ENCODE measurements around the gene ZPBP2.
"Not testable (repeated sequence)": the region's sequence is repeated elsewhere in the genome, so short reads cannot be mapped to it uniquely, and the experiment has no call there.

The ZPBP2 gene

GRCh38 chr17:39855911-39856649 lies 11.9 kb upstream of the ZPBP2 start:
- DNase-seq = not testable (repeated sequence)

DNA sequence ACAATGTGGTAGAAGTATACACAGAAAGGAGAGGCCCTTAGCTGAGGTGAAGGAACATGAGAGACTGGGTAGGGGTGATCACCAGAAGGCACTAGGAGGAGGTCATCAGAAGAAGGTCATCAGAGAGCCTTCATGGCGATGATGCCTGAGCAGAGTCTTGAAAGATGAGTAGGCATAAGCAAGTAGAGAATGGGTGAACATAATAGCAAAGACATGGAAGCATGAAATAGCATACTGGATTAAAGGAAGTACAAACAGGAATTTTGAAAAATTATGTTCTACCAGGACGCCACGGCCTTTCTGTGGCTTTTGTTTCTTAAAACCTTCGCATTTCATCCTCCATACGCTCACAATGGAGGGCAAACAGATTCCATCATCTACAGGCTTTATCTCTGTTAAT lies 6.8 kb upstream of the ZPBP2 start:
- DNase-seq = peak; percentile 34

DNA sequence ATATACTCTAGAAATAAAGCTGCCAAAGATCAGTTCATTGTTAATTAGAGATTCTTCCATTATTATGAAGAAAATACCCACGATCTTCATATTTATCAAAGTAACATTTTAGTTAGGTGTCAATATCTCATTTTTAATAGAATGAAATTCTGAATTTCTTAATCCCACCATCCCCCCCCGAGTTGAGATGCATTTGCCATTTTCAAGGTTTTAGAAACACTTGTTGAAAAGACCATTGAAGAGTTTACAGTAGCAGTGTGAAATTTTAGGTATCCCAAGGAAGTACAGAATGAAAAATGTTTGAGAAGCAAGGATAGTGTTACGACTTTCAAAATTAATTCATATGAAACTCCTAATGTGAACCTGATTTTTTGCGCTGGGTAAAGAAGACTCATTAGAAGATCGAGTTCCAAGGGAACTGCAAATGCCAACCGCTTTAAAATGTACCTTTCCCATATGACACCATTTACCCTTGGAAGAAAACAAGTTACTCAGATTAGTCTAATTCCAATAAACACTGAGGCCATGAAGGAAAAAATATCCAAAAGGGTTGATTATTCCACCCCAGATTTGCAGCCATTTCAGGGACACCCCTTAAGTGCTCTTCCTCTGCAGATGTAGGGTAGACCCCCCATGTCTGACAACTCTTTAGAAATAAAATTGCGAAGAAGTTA lies 4.6 kb upstream of the ZPBP2 start:
- DNase-seq = peak; percentile 62

DNA sequence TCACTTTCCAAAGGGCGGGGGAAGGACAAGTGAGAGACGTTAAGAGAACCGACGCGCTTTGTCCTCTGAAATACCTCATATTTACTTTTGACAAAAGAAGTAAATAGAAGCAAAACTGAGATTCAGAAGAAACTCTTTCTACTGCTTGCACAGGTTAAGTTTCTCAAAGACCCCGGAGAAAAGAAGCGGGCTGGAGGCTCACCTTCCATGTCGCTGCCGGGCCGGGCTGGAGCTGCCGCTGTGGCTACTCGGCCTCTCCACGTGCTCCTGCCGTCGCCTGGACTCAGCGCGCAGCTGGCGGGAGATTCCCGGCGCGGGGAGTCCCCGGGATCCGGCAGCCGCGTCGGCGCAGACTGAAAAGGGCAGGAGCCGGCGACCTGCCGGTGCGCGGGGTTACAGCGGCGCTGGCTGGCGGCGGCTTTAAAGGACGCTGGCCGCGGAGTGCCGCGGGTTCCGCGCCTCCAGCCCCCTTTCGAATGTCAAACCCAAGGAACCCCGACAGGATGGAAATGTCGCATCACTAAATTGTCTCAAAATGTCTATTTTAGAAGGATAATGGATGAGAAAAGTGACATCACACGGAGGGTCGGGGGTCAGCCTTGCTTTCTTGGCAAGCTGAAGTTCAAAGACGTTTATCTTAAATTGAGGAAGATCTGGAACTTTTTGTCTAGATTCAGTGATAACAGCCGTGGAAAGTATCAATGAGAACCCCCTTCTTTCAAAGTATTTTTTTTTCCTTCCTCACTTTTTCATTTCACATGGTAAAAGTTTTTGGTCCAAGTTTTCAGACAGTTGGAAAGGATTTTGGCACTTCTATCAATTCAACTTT lies 3.9 kb upstream of the ZPBP2 start, which contains the start of gene IKZF3:
Gene IKZF3 (minus strand): TSS at position 395 of the 829 bp plus-strand sequence. CDS start 186 bp downstream, at position 209.
- peak; percentile 90 for DNase-seq

DNA sequence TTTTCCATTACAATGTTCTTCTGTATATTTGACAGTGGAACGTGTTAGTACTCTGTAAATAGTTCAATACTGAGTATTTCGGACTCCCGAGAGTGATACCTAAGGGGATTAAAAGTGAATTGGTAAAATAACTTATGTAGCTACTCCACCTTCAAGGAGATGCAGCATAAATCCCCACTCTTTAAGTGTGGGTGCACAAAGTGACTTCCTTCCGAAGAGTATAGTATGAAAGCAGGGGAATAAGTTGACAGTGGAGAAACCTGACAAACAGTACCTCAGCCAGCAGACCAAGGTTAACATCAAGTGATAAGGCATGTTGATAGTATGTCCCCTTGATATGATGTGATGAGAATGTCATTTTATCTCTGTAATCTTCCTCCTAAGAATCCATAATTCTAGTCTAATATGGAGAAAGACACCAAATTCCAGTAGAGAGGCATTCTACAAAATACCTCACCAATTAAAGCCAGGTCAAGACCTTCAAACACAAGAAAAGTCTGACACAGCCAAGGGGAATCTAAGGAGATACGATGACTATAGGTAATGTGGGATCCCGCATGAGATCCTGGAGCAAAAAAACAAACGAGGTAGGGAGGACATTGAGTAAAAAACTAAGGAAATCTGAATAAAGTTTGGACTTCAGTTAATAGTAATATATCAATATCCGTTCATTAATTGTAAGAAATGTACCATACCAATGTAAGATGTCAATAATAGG lies 1.8 kb upstream of the ZPBP2 start:
- no peak for DNase-seq

GRCh38 chr17:39867084-39867879 lies 720 bp upstream of the ZPBP2 start:
- DNase-seq = no peak

DNA sequence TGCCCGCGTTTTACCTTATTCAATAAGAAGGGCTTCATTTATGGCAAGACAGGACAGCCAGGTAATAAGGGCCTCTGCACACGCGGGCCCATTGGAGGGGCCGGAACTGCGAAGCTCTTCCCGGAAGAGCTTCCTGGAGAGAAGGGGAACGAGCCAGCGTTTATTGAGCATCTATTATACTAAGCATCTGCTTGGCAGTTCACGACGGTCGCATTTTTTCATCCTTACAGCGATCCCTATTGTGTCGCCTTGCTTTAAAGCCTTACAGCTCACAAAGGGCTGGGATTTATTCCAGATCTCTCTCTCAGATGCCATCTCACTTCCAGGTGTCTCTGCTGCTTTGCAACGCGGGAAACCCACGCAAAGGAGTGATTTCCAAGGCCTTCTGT lies 546 bp downstream of the ZPBP2 start:
- DNase-seq = no peak

- DNase-seq = peak; percentile 38
These were observed 2.8 kb downstream of the ZPBP2 start for GRCh38 chr17:39870776-39871175.

GRCh38 chr17:39871801-39872200 lies 3.8 kb downstream of the ZPBP2 start:
- DNase-seq = peak; percentile 45

- peak; percentile 74 for DNase-seq
These were observed 4.7 kb downstream of the ZPBP2 start for GRCh38 chr17:39872751-39873150.

GRCh38 chr17:39886102-39886501 lies 18.1 kb downstream of the ZPBP2 start:
- DNase-seq = not testable (repeated sequence)

DNA sequence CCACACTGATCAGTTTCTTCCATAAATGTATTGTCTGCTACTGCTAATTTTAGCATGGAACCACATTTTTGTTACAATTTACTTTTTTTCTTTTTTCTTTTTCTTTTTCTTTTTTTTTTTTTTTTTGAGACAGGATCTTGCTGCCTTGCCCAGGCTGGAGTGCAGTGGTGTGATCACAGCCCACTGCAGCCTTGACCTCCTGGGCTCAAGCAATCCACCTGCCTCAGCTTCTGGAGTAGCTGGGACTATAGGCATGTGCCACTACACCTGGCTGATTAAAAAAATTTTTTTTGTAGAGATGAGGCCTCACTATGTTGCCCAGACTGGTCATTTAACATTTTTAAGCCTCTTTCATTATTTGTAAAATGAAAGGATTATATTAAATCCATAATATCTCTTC lies 19.1 kb downstream of the ZPBP2 start:
- no peak for DNase-seq

DNA sequence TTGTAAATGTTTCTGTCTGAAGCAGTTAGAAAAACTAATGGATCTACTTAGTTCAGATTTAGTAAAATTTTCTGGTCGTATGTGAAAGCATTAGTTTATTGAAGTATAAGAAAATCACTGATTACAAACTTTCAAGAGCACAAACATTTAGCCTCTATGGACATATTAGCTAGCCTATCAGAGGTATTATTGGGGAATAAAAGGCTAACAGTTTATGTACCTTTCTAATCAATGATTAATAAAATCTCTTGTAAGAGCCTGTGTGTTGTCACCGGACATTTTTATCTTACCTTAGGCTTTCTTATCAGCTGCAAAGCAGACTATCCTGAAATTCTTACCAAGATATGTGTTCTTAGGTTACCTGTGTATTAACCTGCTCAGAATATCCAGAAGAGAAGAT lies 21.2 kb downstream of the ZPBP2 start:
- no peak for DNase-seq

DNA sequence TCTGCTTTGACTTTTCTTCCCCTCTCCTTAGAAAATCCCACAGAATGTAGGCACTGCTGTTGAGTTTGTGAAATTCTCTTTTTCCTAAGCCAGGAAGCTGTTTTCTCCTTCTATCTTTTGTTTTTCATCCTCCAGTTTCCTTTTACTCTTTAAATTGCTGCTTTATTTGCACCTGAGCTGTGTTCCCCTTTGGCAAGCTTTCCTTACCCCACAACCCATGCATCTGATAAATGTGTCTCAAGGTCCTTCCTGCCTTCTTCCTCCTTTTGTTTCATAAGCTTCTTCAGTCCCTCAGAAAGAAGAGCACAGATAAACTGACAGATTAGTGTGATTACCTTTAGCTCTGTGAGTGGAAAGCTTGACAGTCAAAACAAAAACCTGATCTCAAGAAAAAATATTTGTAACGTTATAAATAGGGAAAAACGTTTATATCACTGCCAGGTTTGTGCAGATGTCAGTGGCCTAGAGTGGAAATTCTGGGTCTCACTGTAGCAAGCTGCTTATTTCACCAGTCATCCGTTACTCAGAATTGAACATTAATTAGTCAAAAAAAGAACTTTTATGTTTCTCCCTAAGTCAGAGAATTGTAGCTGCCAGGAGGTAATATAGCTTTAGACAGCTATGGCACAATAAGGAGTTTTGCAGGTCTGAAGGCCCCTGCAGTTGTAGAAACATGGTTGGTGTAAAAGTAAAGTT lies 26.8 kb downstream of the ZPBP2 start:
- peak; percentile 42 for DNase-seq

DNA sequence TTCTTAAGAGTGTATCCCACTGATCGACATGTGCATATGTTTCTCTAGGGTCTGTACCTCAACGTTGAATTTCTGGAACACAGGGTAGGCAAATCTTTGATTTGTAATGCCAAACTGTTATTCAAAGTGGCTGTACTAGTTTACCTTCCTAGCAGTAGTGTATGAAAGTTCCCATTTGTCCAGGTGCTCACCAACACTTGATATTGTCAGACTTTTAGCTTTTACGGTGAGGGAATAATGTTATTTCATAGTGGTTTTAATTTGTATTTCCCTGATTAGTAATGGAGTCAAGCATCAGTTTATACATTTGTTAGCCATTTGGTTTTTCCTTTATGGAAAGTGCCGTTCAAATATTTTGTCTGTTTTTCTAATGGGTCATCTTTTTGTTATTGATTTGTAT lies 30.1 kb downstream of the ZPBP2 start:
- no peak for DNase-seq

GRCh38 chr17:39899215-39899614 lies 31.2 kb downstream of the ZPBP2 start:
- no peak for DNase-seq

GRCh38 chr17:39902027-39902426 lies 34.0 kb downstream of the ZPBP2 start:
- DNase-seq = not testable (repeated sequence)

DNA sequence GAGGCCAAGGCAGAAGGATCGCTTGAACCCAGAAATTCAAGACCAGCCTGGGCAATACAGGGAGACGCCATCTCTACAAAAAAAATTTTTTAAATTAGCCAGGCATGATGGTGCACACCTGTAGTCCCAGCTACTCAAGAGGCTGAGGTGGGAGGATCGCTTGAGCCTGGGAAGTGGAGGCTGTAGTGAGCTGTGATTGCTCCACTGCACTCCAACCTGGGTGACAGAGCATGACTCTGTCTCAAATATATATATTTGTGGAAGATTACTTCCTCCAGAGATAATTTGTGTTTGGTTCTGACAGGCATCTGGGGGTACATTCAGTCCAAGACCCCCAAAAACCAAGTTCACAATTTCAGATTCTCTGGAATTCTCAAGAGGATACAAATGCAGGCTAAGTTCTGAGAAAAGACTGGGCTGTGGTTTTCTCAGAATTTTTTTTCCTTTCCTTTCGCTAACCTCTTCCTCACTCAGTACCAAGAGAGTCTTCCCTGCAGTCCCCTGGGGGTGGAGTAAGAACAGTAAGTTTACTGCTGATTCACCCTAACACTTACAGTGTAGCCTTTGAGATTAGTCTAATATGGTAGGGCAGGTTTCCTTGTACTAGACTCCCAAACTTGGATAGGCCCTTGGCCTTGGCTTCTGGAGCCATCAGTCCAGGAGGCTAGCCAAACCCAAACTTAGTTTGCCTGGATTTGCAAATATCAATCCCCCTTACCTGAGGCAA lies 35.3 kb downstream of the ZPBP2 start:
- DNase-seq = peak; percentile 92

DNA sequence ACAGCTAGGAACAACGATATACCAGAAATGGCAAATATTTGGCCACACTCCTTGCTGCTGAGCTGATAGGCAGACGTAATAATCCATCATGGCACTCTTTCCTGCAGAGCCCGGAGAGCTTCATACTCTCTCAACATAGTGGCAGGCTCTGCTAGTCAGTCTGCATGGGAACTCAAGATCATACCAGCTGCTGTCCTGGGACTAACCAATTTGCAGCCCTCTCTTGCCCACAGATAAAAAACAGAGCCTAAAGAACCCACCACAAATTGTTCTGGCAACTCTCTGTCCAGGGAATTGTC lies 36.9 kb downstream of the ZPBP2 start:
- DNase-seq = no peak

GRCh38 chr17:39908789-39909352 lies 40.9 kb downstream of the ZPBP2 start:
- no peak for DNase-seq

GRCh38 chr17:39913989-39914388 lies 46.0 kb downstream of the ZPBP2 start:
- no peak for DNase-seq
